ENCODE results near the gene PLEKHH2.

Gene PLEKHH2

GRCh38 chr2:43727634-43728014 lies 90.6 kb downstream of the PLEKHH2 start:
- H3K4me3 ChIP-seq (ENCODE audit: control insufficient read depth, low read depth, low read length), result no peak overlapping the region
- DNase-seq (ENCODE audit: low read depth), result no peak
- no peak for TF ChIP-seq CTCF (IDR thresholded peaks at IDR 0.05; ENCODE audit: control insufficient read depth, insufficient read depth, low read depth, low read length, missing control alignments)

- H3K4me3 ChIP-seq (ENCODE audit: control insufficient read depth, low read depth, low read length), result no peak overlapping the region
- TF ChIP-seq CTCF (IDR thresholded peaks at IDR 0.05; ENCODE audit: control insufficient read depth, insufficient read depth, low read depth, low read length, missing control alignments), result no peak
- no peak for DNase-seq (ENCODE audit: low read depth)
Measured at GRCh38 chr2:43729491-43730174, 92.6 kb downstream of the PLEKHH2 start.

GRCh38 chr2:43731211-43731610 lies 94.2 kb downstream of the PLEKHH2 start:
- no peak for DNase-seq (ENCODE audit: low read depth)
- no peak for TF ChIP-seq CTCF (IDR thresholded peaks at IDR 0.05; ENCODE audit: control insufficient read depth, insufficient read depth, low read depth, low read length, missing control alignments)
- H3K4me3 ChIP-seq (ENCODE audit: control insufficient read depth, low read depth, low read length), result no peak overlapping the region

- TF ChIP-seq CTCF (IDR thresholded peaks at IDR 0.05; ENCODE audit: control insufficient read depth, insufficient read depth, low read depth, low read length, missing control alignments), result no peak
- H3K4me3 ChIP-seq (ENCODE audit: control insufficient read depth, low read depth, low read length), result no peak overlapping the region
- no peak for DNase-seq (ENCODE audit: low read depth)
Measured at GRCh38 chr2:43736637-43737036, 99.6 kb downstream of the PLEKHH2 start.

GRCh38 chr2:43737097-43737854 lies 100.2 kb downstream of the PLEKHH2 start:
- DNase-seq (ENCODE audit: low read depth), result peak; percentile 76
- no peak for TF ChIP-seq CTCF (IDR thresholded peaks at IDR 0.05; ENCODE audit: control insufficient read depth, insufficient read depth, low read depth, low read length, missing control alignments)
- no peak overlapping the region for H3K4me3 ChIP-seq (ENCODE audit: control insufficient read depth, low read depth, low read length)

- DNase-seq (ENCODE audit: low read depth), result no peak
- no peak overlapping the region for H3K4me3 ChIP-seq (ENCODE audit: control insufficient read depth, low read depth, low read length)
- no peak for TF ChIP-seq CTCF (IDR thresholded peaks at IDR 0.05; ENCODE audit: control insufficient read depth, insufficient read depth, low read depth, low read length, missing control alignments)
Measured at GRCh38 chr2:43737855-43738254, 100.8 kb downstream of the PLEKHH2 start.
